ENCODE data around the gene STAP1.

GRCh38 chr4:67634741-67635140, 76.2 kb downstream of the STAP1 start:
- TF ChIP-seq ZNF274 (IDR thresholded peaks at IDR 0.05; ENCODE audit: low read depth, low read length) (no peak), SUZ12 (IDR thresholded peaks at IDR 0.05; ENCODE audit: extremely low read depth, insufficient read depth, insufficient read length) (no peak), YY1 (IDR thresholded peaks at IDR 0.05; ENCODE audit: insufficient read depth, insufficient read length) (no peak)

All from NT2/D1 (cell line).